SU-DHL-6 (cell line): Measurements from ENCODE around the gene MAP4K1.

Source experiments
- H2AFZ ChIP-seq: fragments of 200-600 bp; sonication (generic); 2 replicates; pipeline ENCODE4 v1.6.1; 2014; ENCODE audit warnings: low read depth, mild to moderate bottlenecking, moderate library complexity, mixed read lengths, antibody characterized with exemption, low read length; ENCODE audit not compliant: severe bottlenecking
- H3F3A ChIP-seq: fragments of 200-600 bp; shearing (Covaris generic); 2 replicates; pipeline ENCODE4 v1.6.0; 2016; ENCODE audit warnings: antibody characterized with exemption, mild to moderate bottlenecking; ENCODE audit not compliant: insufficient read depth
- H3K27ac ChIP-seq: fragments of 200-600 bp; sonication (generic); 2 replicates; pipeline ENCODE4 v1.5.1; 2016; ENCODE audit warnings: low read depth, mild to moderate bottlenecking, low read length, moderate library complexity, mixed read lengths
- H3K27me3 ChIP-seq: fragments of 200-600 bp; sonication (generic), shearing (Covaris generic); 2 replicates; pipeline ENCODE4 v1.6.0; 2014; ENCODE audit warnings: mild to moderate bottlenecking, low read length
- H3K36me3 ChIP-seq: fragments of 200-600 bp; sonication (generic); 2 replicates; pipeline ENCODE4 v1.6.1; 2014; ENCODE audit warnings: mild to moderate bottlenecking, low read length, mixed read lengths
- H3K4me2 ChIP-seq: fragments of 300-600, 200-600 bp; shearing (Covaris generic), sonication (generic); 2 replicates; pipeline ENCODE4 v1.6.0; 2014; ENCODE audit warnings: low read length, low read depth, mild to moderate bottlenecking; ENCODE audit not compliant: poor library complexity, severe bottlenecking
- H3K4me3 ChIP-seq: fragments of 200-600 bp; sonication (generic); 2 replicates; pipeline ENCODE4 v1.5.1; 2014; ENCODE audit warnings: antibody characterized with exemption, low read length, mild to moderate bottlenecking, mixed read lengths; ENCODE audit not compliant: insufficient read depth, poor library complexity, severe bottlenecking
- H3K79me2 ChIP-seq: fragments of 200-600 bp; sonication (generic); 2 replicates; pipeline ENCODE4 v1.6.1; 2014; ENCODE audit warnings: mild to moderate bottlenecking, low read length, moderate library complexity; ENCODE audit not compliant: insufficient read depth
- H3K9ac ChIP-seq: fragments of 200-600 bp; sonication (generic); 2 replicates; pipeline ENCODE4 v1.7.0; 2014; ENCODE audit warnings: mild to moderate bottlenecking, low read length
- H3K9me2 ChIP-seq: fragments of 200-600 bp; sonication (generic); replicated peaks from 2 replicates; pipeline ENCODE4 v1.6.1; 2014; ENCODE audit warnings: low read length; ENCODE audit not compliant: insufficient read depth
- H3K9me3 ChIP-seq: fragments of 200-600 bp; sonication (generic); 2 replicates; pipeline ENCODE4 v1.6.1; 2014; ENCODE audit warnings: low read length, mixed read lengths; ENCODE audit not compliant: insufficient read depth
- H4K20me1 ChIP-seq: fragments of 200-600 bp; sonication (generic); 2 replicates; pipeline ENCODE4 v1.6.1; 2014; ENCODE audit warnings: low read depth, mild to moderate bottlenecking, antibody characterized with exemption, low read length, moderate library complexity, mixed read lengths
- EZH2phosphoT487 ChIP-seq: fragments of 200-600 bp; sonication (generic), shearing (Covaris generic); conservative IDR thresholded peaks from 2 replicates; pipeline ENCODE4 v1.6.1; 2018; ENCODE audit warnings: mild to moderate bottlenecking, antibody characterized with exemption, low read length, moderate library complexity, mixed read lengths
- TF ChIP-seq, protein P1 (sequence below): fragments of 200-600 bp; sonication (generic); IDR thresholded peaks from one replicate; pipeline ENCODE4 v1.5.1; 2017; ENCODE audit warnings: antibody characterized with exemption, mild to moderate bottlenecking, low read length, moderate library complexity; ENCODE audit not compliant: insufficient read depth, poor library complexity, severe bottlenecking

Gene MAP4K1

DNA sequence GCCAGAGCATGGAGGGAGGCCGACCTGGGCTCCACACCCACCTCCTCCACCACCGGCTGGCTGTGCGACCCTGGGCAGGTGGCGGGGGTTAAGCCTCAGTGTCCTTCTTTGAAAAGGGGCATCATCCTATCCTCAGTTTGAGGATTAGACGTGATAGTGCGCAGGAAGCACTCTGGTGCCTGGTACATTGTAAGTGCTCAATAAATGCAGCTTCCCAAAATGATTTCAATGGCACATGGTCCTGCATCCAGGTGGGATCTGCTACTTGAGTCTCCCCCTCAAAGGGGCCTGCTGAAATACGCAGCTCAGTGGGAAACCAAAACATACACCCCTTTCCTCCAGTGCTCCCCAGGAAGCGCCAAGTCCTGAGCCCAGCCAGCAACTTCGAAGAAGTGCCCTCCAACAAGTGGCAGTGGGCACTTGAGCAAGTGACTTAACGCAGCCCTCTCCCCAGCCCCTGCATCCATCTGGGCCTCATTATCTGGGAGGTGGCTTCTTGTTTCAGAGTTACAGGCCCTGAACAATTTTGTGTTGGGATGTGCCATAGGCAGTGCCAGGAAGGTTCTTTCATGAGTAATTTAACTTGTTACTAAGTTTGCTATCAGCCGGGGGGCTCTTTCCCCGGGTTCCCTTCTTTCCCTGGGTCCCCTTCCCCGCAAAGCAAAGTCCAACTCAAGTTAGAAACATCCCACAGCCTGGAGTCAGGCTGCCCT lies 47.6 kb upstream of the MAP4K1 start:
- Histone ChIP-seq H2AFZ (no peak overlapping the region), H3K9ac (no peak overlapping the region), H3F3A (no peaks in the 10 kb centered on the region), H3K9me2 (no peaks in the 10 kb centered on the region), H3K27me3 (no peaks in the 10 kb centered on the region), H3K36me3 (no peaks in the 10 kb centered on the region; the same call in 1 of the 2 replicates), H3K9me3 (no peaks in the 10 kb centered on the region), H3K79me2 (peaks cover 96% of the 10 kb centered on the region), H4K20me1 (peaks cover 4% of the 10 kb centered on the region; the same call in 1 of the 2 replicates), H3K27ac (no peak overlapping the region), H3K4me3 (no peak overlapping the region), H3K4me2 (no peak overlapping the region)
- no peak for TF ChIP-seq EZH2phosphoT487
- TF ChIP-seq, protein P1, sequence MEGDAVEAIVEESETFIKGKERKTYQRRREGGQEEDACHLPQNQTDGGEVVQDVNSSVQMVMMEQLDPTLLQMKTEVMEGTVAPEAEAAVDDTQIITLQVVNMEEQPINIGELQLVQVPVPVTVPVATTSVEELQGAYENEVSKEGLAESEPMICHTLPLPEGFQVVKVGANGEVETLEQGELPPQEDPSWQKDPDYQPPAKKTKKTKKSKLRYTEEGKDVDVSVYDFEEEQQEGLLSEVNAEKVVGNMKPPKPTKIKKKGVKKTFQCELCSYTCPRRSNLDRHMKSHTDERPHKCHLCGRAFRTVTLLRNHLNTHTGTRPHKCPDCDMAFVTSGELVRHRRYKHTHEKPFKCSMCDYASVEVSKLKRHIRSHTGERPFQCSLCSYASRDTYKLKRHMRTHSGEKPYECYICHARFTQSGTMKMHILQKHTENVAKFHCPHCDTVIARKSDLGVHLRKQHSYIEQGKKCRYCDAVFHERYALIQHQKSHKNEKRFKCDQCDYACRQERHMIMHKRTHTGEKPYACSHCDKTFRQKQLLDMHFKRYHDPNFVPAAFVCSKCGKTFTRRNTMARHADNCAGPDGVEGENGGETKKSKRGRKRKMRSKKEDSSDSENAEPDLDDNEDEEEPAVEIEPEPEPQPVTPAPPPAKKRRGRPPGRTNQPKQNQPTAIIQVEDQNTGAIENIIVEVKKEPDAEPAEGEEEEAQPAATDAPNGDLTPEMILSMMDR, result no peak

DNA sequence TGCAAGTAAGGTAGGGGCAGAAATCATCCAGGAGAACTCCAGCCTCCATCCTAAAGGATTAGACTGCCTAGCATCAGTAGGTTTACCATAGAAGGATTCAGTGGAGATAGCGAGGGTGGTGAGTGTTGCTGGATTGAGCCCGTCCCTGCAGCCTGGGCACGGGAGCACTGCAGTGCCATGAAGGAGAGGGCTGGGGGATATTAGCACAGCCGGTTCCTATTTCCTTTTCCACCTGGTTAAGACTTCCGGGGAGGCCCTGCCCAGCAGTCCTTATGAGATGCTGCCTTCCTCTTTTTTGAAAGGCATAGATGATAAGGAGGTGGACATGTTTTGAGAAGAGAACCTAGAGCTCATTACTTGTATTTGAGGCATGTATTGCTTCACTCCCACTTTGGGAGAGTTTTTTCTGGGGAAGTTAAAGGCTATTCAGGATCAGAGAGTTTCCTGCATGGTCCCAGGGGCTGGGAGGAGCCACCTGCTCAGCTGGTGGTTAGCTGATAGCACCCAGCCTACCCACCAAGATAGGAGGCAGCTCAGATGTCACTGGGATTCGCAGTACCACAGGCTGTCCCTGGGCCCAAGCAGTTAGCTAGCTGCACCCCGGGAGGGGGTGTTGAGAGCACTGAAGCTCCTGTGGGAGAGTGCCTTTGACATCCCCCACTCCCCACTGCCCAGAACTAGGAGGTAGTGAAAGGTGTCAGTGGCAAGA lies 46.9 kb upstream of the MAP4K1 start:
- Histone ChIP-seq H2AFZ (no peak overlapping the region), H3K9ac (no peak overlapping the region), H3K9me3 (no peaks in the 10 kb centered on the region), H3K27ac (no peak overlapping the region), H3K9me2 (no peaks in the 10 kb centered on the region), H3K4me3 (no peak overlapping the region), H3K27me3 (no peaks in the 10 kb centered on the region), H3K4me2 (no peak overlapping the region), H3K79me2 (peaks cover 97% of the 10 kb centered on the region), H4K20me1 (peaks cover 4% of the 10 kb centered on the region; the same call in 1 of the 2 replicates), H3F3A (no peaks in the 10 kb centered on the region), H3K36me3 (no peaks in the 10 kb centered on the region; the same call in 1 of the 2 replicates)
- TF ChIP-seq, protein P1, result no peak
- TF ChIP-seq EZH2phosphoT487, result no peak

DNA sequence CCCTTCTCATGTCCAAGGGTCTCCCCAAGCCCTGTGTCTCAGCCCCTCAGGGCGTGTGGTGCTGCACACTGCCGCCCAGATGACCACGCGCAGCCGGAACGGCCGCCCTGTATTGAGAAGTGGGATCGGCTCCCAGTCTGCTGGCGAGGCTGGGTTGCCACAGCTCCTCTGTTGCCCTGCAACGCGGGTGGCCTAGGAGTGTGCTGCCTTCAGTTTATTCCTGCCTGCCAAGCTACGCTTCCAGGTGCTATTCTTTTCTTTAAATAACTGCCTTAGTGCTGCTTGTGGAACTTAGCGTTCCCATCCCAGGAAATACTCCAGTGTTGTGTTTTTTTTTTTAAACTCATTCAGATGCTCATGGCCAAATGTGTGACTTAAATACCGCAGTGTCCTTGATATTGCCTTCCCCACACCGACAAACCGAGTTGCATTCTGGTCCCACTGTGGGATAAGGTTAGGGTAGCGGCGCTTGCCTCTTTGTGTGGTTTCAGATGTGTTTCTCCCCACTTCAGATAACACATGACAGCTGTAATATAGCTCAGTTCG lies 46.3 kb upstream of the MAP4K1 start:
- Histone ChIP-seq H4K20me1 (peaks cover 9% of the 10 kb centered on the region; the same call in 1 of the 2 replicates), H3K9me3 (no peaks in the 10 kb centered on the region), H3K36me3 (no peaks in the 10 kb centered on the region; the same call in 1 of the 2 replicates), H3K9ac (no peak overlapping the region), H3K27me3 (no peaks in the 10 kb centered on the region), H3K4me3 (no peak overlapping the region), H3K79me2 (peaks cover 97% of the 10 kb centered on the region), H3K9me2 (no peaks in the 10 kb centered on the region), H3K4me2 (no peak overlapping the region), H2AFZ (no peak overlapping the region), H3F3A (no peaks in the 10 kb centered on the region), H3K27ac (no peak overlapping the region)
- TF ChIP-seq, protein P1, result no peak
- no peak for TF ChIP-seq EZH2phosphoT487
